ENCODE results near the gene CA6. TPM values are rescaled to one million over a fixed set of nuclear protein-coding genes. Genes with fewer than 3 reads are reported as not detected.

The CA6 gene
- total RNA-seq, 2 experiments from 2014 or later: not detected

- H3K4me1 ChIP-seq (ENCODE audit: insufficient read depth, low read length, poor library complexity, severe bottlenecking): no peaks in the 10 kb centered on the region
- intact Hi-C loops (cut with micrococcal nuclease; ENCODE audit: unreplicated experiment): no loop called here
- H3K27ac ChIP-seq (ENCODE audit: low read depth, low read length, poor library complexity, severe bottlenecking): no peak overlapping the region
- H3K79me2 ChIP-seq (ENCODE audit: insufficient read depth, low read depth, low read length): no peaks in the 10 kb centered on the region
- H3K36me3 ChIP-seq (ENCODE audit: insufficient read depth, low read length): no peaks in the 10 kb centered on the region
- no TSS peak for BruUV-seq (replicated peaks)
- H3K4me2 ChIP-seq (ENCODE audit: low read length): no peak overlapping the region
- no peaks in the 10 kb centered on the region for H4K20me1 ChIP-seq (ENCODE audit: insufficient read depth, low read length)
- H2AFZ ChIP-seq (ENCODE audit: low read length): no peak overlapping the region
- no peaks in the 10 kb centered on the region for H3K9me3 ChIP-seq (ENCODE audit: low read length)
- CTCF ChIA-PET (ENCODE audit: unreplicated experiment): no interaction called here
- no peak overlapping the region for H3K4me3 ChIP-seq (ENCODE audit: low read depth, low read length, poor library complexity, severe bottlenecking)
- DNase-seq (ENCODE audit: low spot score): no peak
- POLR2A ChIA-PET: no interaction called here
- H3K9me2 ChIP-seq (ENCODE audit: insufficient read depth, low read length): no peaks in the 10 kb centered on the region
- TF ChIP-seq EZH2phosphoT487 (IDR thresholded peaks at IDR 0.05; ENCODE audit: borderline replicate concordance, low read depth, low read length): no peak
- no peak for TF ChIP-seq CTCF (conservative IDR thresholded peaks at IDR 0.05; ENCODE audit: low read length)
These were observed 42.3 kb upstream of the CA6 start for GRCh38 chr1:8903410-8903809.

GRCh38 chr1:8903908-8904650 lies 41.6 kb upstream of the CA6 start:
- H3K4me2 ChIP-seq (ENCODE audit: low read length): no peak overlapping the region
- no peak overlapping the region for H3K4me3 ChIP-seq (ENCODE audit: low read depth, low read length, poor library complexity, severe bottlenecking)
- intact Hi-C loops (cut with micrococcal nuclease; ENCODE audit: unreplicated experiment): no loop called here
- CTCF ChIA-PET (ENCODE audit: unreplicated experiment): no interaction called here
- H3K4me1 ChIP-seq (ENCODE audit: insufficient read depth, low read length, poor library complexity, severe bottlenecking): no peaks in the 10 kb centered on the region
- no peak for DNase-seq (ENCODE audit: low spot score)
- H3K79me2 ChIP-seq (ENCODE audit: insufficient read depth, low read depth, low read length): no peaks in the 10 kb centered on the region
- no peaks in the 10 kb centered on the region for H3K9me2 ChIP-seq (ENCODE audit: insufficient read depth, low read length)
- no peak overlapping the region for H2AFZ ChIP-seq (ENCODE audit: low read length)
- no peaks in the 10 kb centered on the region for H3K36me3 ChIP-seq (ENCODE audit: insufficient read depth, low read length)
- no peaks in the 10 kb centered on the region for H4K20me1 ChIP-seq (ENCODE audit: insufficient read depth, low read length)
- no peak overlapping the region for H3K27ac ChIP-seq (ENCODE audit: low read depth, low read length, poor library complexity, severe bottlenecking)
- TF ChIP-seq EZH2phosphoT487 (IDR thresholded peaks at IDR 0.05; ENCODE audit: borderline replicate concordance, low read depth, low read length) (no peak), CTCF (conservative IDR thresholded peaks at IDR 0.05; ENCODE audit: low read length) (no peak)
- POLR2A ChIA-PET: no interaction called here
- no peaks in the 10 kb centered on the region for H3K9me3 ChIP-seq (ENCODE audit: low read length)
- no TSS peak for BruUV-seq (replicated peaks)

- TF ChIP-seq CTCF (conservative IDR thresholded peaks at IDR 0.05; ENCODE audit: low read length): no peak
- TF ChIP-seq EZH2phosphoT487 (IDR thresholded peaks at IDR 0.05; ENCODE audit: borderline replicate concordance, low read depth, low read length): no peak
- POLR2A ChIA-PET: interaction anchor here (0.7 kb wide), 1 partner anchor 96 kb away, joined by 3 read pairs; no protein-coding TSS in a partner anchor
- no peaks in the 10 kb centered on the region for H3K79me2 ChIP-seq (ENCODE audit: insufficient read depth, low read depth, low read length)
- H3K27ac ChIP-seq (ENCODE audit: low read depth, low read length, poor library complexity, severe bottlenecking): no peak overlapping the region
- H2AFZ ChIP-seq (ENCODE audit: low read length): no peak overlapping the region
- intact Hi-C loops (cut with micrococcal nuclease; ENCODE audit: unreplicated experiment): no loop called here
- no peak for DNase-seq (ENCODE audit: low spot score)
- no peaks in the 10 kb centered on the region for H3K9me2 ChIP-seq (ENCODE audit: insufficient read depth, low read length)
- H3K4me2 ChIP-seq (ENCODE audit: low read length): no peak overlapping the region
- BruUV-seq (replicated peaks): no TSS peak
- no peaks in the 10 kb centered on the region for H3K4me1 ChIP-seq (ENCODE audit: insufficient read depth, low read length, poor library complexity, severe bottlenecking)
- no peak overlapping the region for H3K4me3 ChIP-seq (ENCODE audit: low read depth, low read length, poor library complexity, severe bottlenecking)
- no peaks in the 10 kb centered on the region for H3K9me3 ChIP-seq (ENCODE audit: low read length)
- CTCF ChIA-PET (ENCODE audit: unreplicated experiment): no interaction called here
- no peaks in the 10 kb centered on the region for H3K36me3 ChIP-seq (ENCODE audit: insufficient read depth, low read length)
- H4K20me1 ChIP-seq (ENCODE audit: insufficient read depth, low read length): no peaks in the 10 kb centered on the region
These were observed 40.0 kb upstream of the CA6 start for GRCh38 chr1:8905582-8906191.
